DMS153 treated with DMSO at 0.1 percent for 48 hours (cell line): ENCODE data around the gene ALG10B.

Experiments used
- DNase-seq: peaks from one replicate; lab custom pipeline; 2025; ENCODE audit not compliant: unreplicated experiment; lab: John Stamatoyannopoulos, UW

Gene ALG10B

GRCh38 chr12:38373784-38374183 is 57.2 kb downstream of the ALG10B start:
- no peak for DNase-seq

- DNase-seq, result no peak
These were observed 58.2 kb downstream of the ALG10B start for GRCh38 chr12:38374751-38375150.
